PC-9 (cell line): ENCODE results near the gene HLCS.

Source experiments
- CTCF ChIP-seq: fragments of 200-600 bp; sonication (generic); conservative IDR thresholded peaks from 2 replicates; pipeline ENCODE4 v1.6.1; 2017; ENCODE audit warnings: mixed run types, antibody characterized with exemption, mild to moderate bottlenecking, moderate library complexity
- EZH2 ChIP-seq: fragments of 200-600 bp; sonication (generic); IDR thresholded peaks from 2 replicates; pipeline ENCODE4 v1.8.0; 2017; ENCODE audit warnings: antibody characterized with exemption, low read depth

GRCh38 chr21:36733857-36734256, 232.6 kb downstream of the HLCS start:
- TF ChIP-seq CTCF (no peak), EZH2 (no peak)
